Adrenal gland (tissue), 5 donors: ENCODE data around the gene KIAA1210.

Experiments used
- CTCF ChIP-seq, 6 experiments: fragments of 450-650 bp in 4 of 6; fragments of 200-600 bp in 2 of 6; sonication (generic) in 1 of 6; IDR thresholded peaks; 1 replicate in 5 of 6; 2 replicates in 1 of 6; pipeline versions ENCODE4 v1.5.1 to v1.8.0; 2016 to 2021; ENCODE audit warnings: antibody characterized with exemption in 6 of 6, mild to moderate bottlenecking in 2 of 6, moderate library complexity in 1 of 6
- POLR2A ChIP-seq, 2 donors: fragments of 450-650 bp; IDR thresholded peaks; one replicate each; pipeline ENCODE4 v1.6.1; 2017; ENCODE audit warnings: antibody characterized with exemption in 2 of 2, mild to moderate bottlenecking in 2 of 2, moderate library complexity in 1 of 2
- donor health status: DM: no; HTN: no; CAD: no.

- TF ChIP-seq CTCF (IDR thresholded peaks at IDR 0.05): no peak
- TF ChIP-seq POLR2A (IDR thresholded peaks at IDR 0.05): no peak
Observed at GRCh38 chrX:119082278-119082677, 45.3 kb downstream of the KIAA1210 start.
